CD14-positive monocyte (primary cell): ENCODE data around the gene BMPER. TPM values are rescaled to one million over a fixed set of nuclear protein-coding genes. Genes with fewer than 3 reads are reported as not detected.

Experiments
- DNase-seq, 3 donors: peaks; one replicate each; pipeline ENCODE4 v3.0.0-alpha.2; 2011 to 2022
- H2AFZ ChIP-seq: 2 replicates; pipeline ENCODE4 v1.6.0; 2012; ENCODE audit warnings: mild to moderate bottlenecking, low read depth, low read length, inconsistent platforms; ENCODE audit not compliant: insufficient read depth, poor library complexity, severe bottlenecking
- H3K27ac ChIP-seq, 2 donors: 1 replicate in 1 of 2; 2 replicates in 1 of 2; pipeline ENCODE4 v1.5.1; 2012 to 2013; ENCODE audit warnings: low read length in 2 of 2, control low read depth in 1 of 2, inconsistent platforms in 1 of 2, low read depth in 1 of 2, mild to moderate bottlenecking in 1 of 2
- H3K27me3 ChIP-seq, 2 donors: one replicate each; pipeline versions ENCODE4 v1.6.0 to v1.6.1; 2011 to 2013; ENCODE audit warnings: low read length in 2 of 2; ENCODE audit not compliant: control insufficient read depth in 2 of 2, insufficient read depth in 2 of 2
- H3K36me3 ChIP-seq, 2 donors: replicated peaks in 1 of 2; 1 replicate in 1 of 2; 2 replicates in 1 of 2; pipeline versions ENCODE4 v1.5.1 to v1.6.1; 2012 to 2013; ENCODE audit warnings: low read length in 2 of 2, control low read depth in 1 of 2, inconsistent platforms in 1 of 2, mild to moderate bottlenecking in 1 of 2; ENCODE audit not compliant: insufficient read depth in 2 of 2, control insufficient read depth in 1 of 2
- H3K4me1 ChIP-seq, 2 donors: 1 replicate in 1 of 2; 2 replicates in 1 of 2; pipeline versions ENCODE4 v1.5.1 to v1.6.1; 2012 to 2013; ENCODE audit warnings: low read length in 2 of 2, control low read depth in 1 of 2, inconsistent platforms in 1 of 2, mild to moderate bottlenecking in 1 of 2, moderate library complexity in 1 of 2; ENCODE audit not compliant: insufficient read depth in 2 of 2, control insufficient read depth in 1 of 2
- H3K4me2 ChIP-seq: replicated peaks from 2 replicates; pipeline ENCODE3; 2012; ENCODE audit warnings: low read length, moderate library complexity, mild to moderate bottlenecking; ENCODE audit not compliant: poor library complexity, severe bottlenecking; ENCODE audit errors: extremely low read depth
- H3K4me3 ChIP-seq, 3 experiments: fragments of 200-600 bp in 1 of 3; sonication (generic) in 1 of 3; replicated peaks in 1 of 3; 1 replicate in 2 of 3; 2 replicates in 1 of 3; pipeline ENCODE4 v1.5.1; 2011 to 2013; ENCODE audit warnings: low read length in 3 of 3, mild to moderate bottlenecking in 3 of 3, control low read depth in 2 of 3, low read depth in 2 of 3, inconsistent platforms in 1 of 3, moderate library complexity in 1 of 3
- H3K79me2 ChIP-seq: 2 replicates; pipeline ENCODE4 v1.6.0; 2012; ENCODE audit warnings: mild to moderate bottlenecking, control low read depth, inconsistent platforms, low read length, moderate library complexity; ENCODE audit not compliant: insufficient read depth
- H3K9ac ChIP-seq: 2 replicates; pipeline ENCODE4 v1.6.0; 2017; ENCODE audit warnings: low read length, mild to moderate bottlenecking; ENCODE audit not compliant: insufficient read depth, poor library complexity, severe bottlenecking
- H3K9me3 ChIP-seq, 2 donors: replicated peaks in 1 of 2; 1 replicate in 1 of 2; 2 replicates in 1 of 2; pipeline versions ENCODE4 v1.5.1 to v1.6.1; 2012 to 2013; ENCODE audit warnings: low read length in 2 of 2, control low read depth in 1 of 2; ENCODE audit not compliant: control insufficient read depth in 1 of 2, insufficient read depth in 1 of 2
- H4K20me1 ChIP-seq: 2 replicates; pipeline ENCODE4 v1.6.0; 2012; ENCODE audit warnings: mild to moderate bottlenecking, low read length, control low read depth, moderate library complexity; ENCODE audit not compliant: insufficient read depth
- H3K27ac Mint-ChIP-seq, 7 donors: one replicate each; pipeline ENCODE4 v1.8.0; 2020; ENCODE audit warnings: mild to moderate bottlenecking in 7 of 7, mixed read lengths in 7 of 7, moderate library complexity in 6 of 7, inconsistent platforms in 2 of 7
- H3K27me3 Mint-ChIP-seq, 3 donors: one replicate each; pipeline ENCODE4 v1.8.0; 2021 to 2022; ENCODE audit warnings: low read depth in 3 of 3, mild to moderate bottlenecking in 3 of 3, mixed read lengths in 3 of 3, moderate library complexity in 3 of 3, inconsistent platforms in 1 of 3
- H3K36me3 Mint-ChIP-seq, 2 donors: one replicate each; pipeline ENCODE4 v1.8.0; 2020; ENCODE audit warnings: mixed read lengths in 2 of 2, inconsistent platforms in 1 of 2, mild to moderate bottlenecking in 1 of 2
- H3K4me1 Mint-ChIP-seq: one replicate; pipeline ENCODE4 v1.8.0; 2020; ENCODE audit warnings: mild to moderate bottlenecking, mixed read lengths
- H3K4me3 Mint-ChIP-seq, 2 donors: one replicate each; pipeline ENCODE4 v1.8.0; 2020; ENCODE audit warnings: mild to moderate bottlenecking in 2 of 2, mixed read lengths in 2 of 2, moderate library complexity in 1 of 2
- H3K9me3 Mint-ChIP-seq, 7 donors: one replicate each; pipeline ENCODE4 v1.8.0; 2020 to 2022; ENCODE audit warnings: mixed read lengths in 7 of 7, mild to moderate bottlenecking in 6 of 7, moderate library complexity in 6 of 7, inconsistent platforms in 2 of 7
- WGBS: methylation state at CpG from one replicate; pipeline ENCODE4 v1.1.5; 2013; ENCODE audit warnings: missing lambda C conversion rate; ENCODE audit not compliant: insufficient coverage; 5-methylcytosine and 5-hydroxymethylcytosine counted together
- intact Hi-C, 2 donors: fragments of 100-400 bp; cut with micrococcal nuclease; formaldehyde crosslinking; loops; one replicate each; pipeline versions ENCODE4 v1.15.0 to v1.15.1; 2023
- polyA plus RNA-seq, 3 donors: library from polyadenylated mRNA; depleted of rRNA in 1 of 3; unstranded in 2 of 3; stranded (reverse) in 1 of 3; fragments of 300-500 nt in 2 of 3; fragments of >200 nt in 1 of 3; fragmentation: Illumina TruSeq in 2 of 3; gene quantifications; 1 replicate in 2 of 3; 2 replicates in 1 of 3; pipeline ENCODE4 v1.2.3, GENCODE V29; 2012 to 2021
- TF ChIP-seq, protein P1 (sequence below): fragments of 200-600 bp; IDR thresholded peaks from one replicate; pipeline ENCODE4 v1.8.0; 2022; ENCODE audit warnings: antibody characterized with exemption, mild to moderate bottlenecking

The BMPER gene
- polyA plus RNA-seq, 3 donors, result not detected

DNA sequence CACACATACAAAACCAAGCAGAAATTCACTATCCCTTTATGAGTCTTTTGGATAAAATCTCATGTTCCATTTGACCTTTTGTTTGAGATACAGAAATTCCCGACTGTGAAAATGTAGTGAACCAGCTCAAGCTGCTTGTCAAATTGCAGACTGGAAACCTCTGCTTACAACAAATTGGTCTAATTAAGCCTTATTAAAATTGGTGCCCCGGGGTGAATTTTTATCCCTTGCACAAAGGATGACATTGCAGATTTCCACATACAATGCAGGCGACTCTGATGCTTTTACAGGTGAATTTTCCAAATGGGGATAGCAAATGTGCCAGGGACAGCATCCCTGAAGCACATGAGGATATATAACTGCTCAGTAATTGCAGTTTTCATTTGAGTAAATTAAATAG lies 257.3 kb downstream of the BMPER start:
- no peaks in the 10 kb centered on the region for H4K20me1 ChIP-seq
- no peak overlapping the region for H3K4me3 ChIP-seq
- no peaks in the 10 kb centered on the region for H3K36me3 ChIP-seq
- H3K9me3 ChIP-seq, result peaks cover 0 to 5% of the 10 kb centered on the region in 2 donors
- no CpG with 5 or more reads among the region's 3 CpGs for WGBS
- H3K4me1 Mint-ChIP-seq, result no peaks in the 10 kb centered on the region
- no peaks in the 10 kb centered on the region for H3K4me1 ChIP-seq
- no peak overlapping the region for H3K4me2 ChIP-seq
- H3K4me3 Mint-ChIP-seq, result no peak overlapping the region
- no peak for DNase-seq
- TF ChIP-seq, protein P1, sequence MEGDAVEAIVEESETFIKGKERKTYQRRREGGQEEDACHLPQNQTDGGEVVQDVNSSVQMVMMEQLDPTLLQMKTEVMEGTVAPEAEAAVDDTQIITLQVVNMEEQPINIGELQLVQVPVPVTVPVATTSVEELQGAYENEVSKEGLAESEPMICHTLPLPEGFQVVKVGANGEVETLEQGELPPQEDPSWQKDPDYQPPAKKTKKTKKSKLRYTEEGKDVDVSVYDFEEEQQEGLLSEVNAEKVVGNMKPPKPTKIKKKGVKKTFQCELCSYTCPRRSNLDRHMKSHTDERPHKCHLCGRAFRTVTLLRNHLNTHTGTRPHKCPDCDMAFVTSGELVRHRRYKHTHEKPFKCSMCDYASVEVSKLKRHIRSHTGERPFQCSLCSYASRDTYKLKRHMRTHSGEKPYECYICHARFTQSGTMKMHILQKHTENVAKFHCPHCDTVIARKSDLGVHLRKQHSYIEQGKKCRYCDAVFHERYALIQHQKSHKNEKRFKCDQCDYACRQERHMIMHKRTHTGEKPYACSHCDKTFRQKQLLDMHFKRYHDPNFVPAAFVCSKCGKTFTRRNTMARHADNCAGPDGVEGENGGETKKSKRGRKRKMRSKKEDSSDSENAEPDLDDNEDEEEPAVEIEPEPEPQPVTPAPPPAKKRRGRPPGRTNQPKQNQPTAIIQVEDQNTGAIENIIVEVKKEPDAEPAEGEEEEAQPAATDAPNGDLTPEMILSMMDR, result no peak
- no peak overlapping the region for H2AFZ ChIP-seq
- H3K9me3 Mint-ChIP-seq, result peaks cover 0 to 11% (median 3%) of the 10 kb centered on the region in 7 donors
- intact Hi-C loops, result no loop called here
- peaks cover 0 to 1% (median 0%) of the 10 kb centered on the region in 3 donors for H3K27me3 Mint-ChIP-seq
- H3K36me3 Mint-ChIP-seq, result no peaks in the 10 kb centered on the region
- no peaks in the 10 kb centered on the region for H3K79me2 ChIP-seq
- H3K27ac ChIP-seq, result no peak overlapping the region
- H3K27me3 ChIP-seq, result no peaks in the 10 kb centered on the region
- no peak overlapping the region for H3K27ac Mint-ChIP-seq
- no peak overlapping the region for H3K9ac ChIP-seq

DNA sequence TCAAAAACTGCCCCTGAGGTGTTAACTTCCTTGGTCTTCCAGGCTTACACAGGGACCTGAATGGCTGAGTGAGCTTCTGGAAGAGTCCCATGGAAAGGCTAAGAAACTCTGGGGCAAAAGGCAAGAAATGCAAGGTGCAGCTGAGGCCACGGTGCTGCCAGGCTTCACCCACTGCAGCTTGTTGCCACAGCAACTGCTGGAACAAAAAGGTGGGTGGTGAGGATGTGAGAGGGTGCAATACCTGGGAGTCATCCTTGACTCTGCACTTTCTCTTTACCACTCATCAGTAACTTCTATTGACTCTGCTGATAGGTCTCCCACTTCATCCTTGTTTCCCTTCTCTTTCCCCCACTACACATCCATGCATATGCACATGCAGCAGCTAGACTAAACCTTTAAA lies 258.6 kb downstream of the BMPER start:
- no peaks in the 10 kb centered on the region for H3K4me1 Mint-ChIP-seq
- Histone ChIP-seq H3K4me2 (no peak overlapping the region), H3K9me3 (peaks cover 0 to 5% of the 10 kb centered on the region in 2 donors), H3K4me1 (no peaks in the 10 kb centered on the region), H3K27me3 (no peaks in the 10 kb centered on the region), H3K79me2 (no peaks in the 10 kb centered on the region), H2AFZ (no peak overlapping the region), H3K9ac (no peak overlapping the region), H3K36me3 (no peaks in the 10 kb centered on the region), H3K27ac (no peak overlapping the region), H4K20me1 (no peaks in the 10 kb centered on the region), H3K4me3 (no peak overlapping the region)
- intact Hi-C loops, result no loop called here
- H3K9me3 Mint-ChIP-seq, result peaks cover 0 to 7% (median 1%) of the 10 kb centered on the region in 7 donors
- DNase-seq, result no peak
- peaks cover 0 to 1% (median 0%) of the 10 kb centered on the region in 3 donors for H3K27me3 Mint-ChIP-seq
- H3K4me3 Mint-ChIP-seq, result no peak overlapping the region
- TF ChIP-seq, protein P1, result no peak
- H3K27ac Mint-ChIP-seq, result no peak overlapping the region
- WGBS, result no CpG with 5 or more reads among the region's 1 CpG
- H3K36me3 Mint-ChIP-seq, result no peaks in the 10 kb centered on the region
